ENCODE results near the gene CCL13.

- TF ChIP-seq EP300 (IDR thresholded peaks at IDR 0.05; ENCODE audit: borderline replicate concordance in 1 of 2, low read depth in 2 of 2, low read length in 2 of 2) (no peak), POLR2AphosphoS5 (IDR thresholded peaks at IDR 0.05; ENCODE audit: low read depth, low read length) (no peak), SP1 (IDR thresholded peaks at IDR 0.05; ENCODE audit: low read depth, low read length) (no peak), CTBP2 (IDR thresholded peaks at IDR 0.05; ENCODE audit: borderline replicate concordance, insufficient read depth, insufficient read length, low read length) (no peak), TCF12 (IDR thresholded peaks at IDR 0.05; ENCODE audit: low read depth, low read length) (no peak), CBX5 (IDR thresholded peaks at IDR 0.05; ENCODE audit: low read depth, low read length) (no peak), POLR2A (IDR thresholded peaks at IDR 0.05; ENCODE audit: control extremely low read depth in 1 of 2, low read depth in 2 of 2, low read length in 2 of 2) (no peak), BRCA1 (IDR thresholded peaks at IDR 0.05; ENCODE audit: low read depth, low read length) (no peak), TBP (IDR thresholded peaks at IDR 0.05; ENCODE audit: low read depth, low read length) (no peak)
- TF ChIP-seq, protein P1, sequence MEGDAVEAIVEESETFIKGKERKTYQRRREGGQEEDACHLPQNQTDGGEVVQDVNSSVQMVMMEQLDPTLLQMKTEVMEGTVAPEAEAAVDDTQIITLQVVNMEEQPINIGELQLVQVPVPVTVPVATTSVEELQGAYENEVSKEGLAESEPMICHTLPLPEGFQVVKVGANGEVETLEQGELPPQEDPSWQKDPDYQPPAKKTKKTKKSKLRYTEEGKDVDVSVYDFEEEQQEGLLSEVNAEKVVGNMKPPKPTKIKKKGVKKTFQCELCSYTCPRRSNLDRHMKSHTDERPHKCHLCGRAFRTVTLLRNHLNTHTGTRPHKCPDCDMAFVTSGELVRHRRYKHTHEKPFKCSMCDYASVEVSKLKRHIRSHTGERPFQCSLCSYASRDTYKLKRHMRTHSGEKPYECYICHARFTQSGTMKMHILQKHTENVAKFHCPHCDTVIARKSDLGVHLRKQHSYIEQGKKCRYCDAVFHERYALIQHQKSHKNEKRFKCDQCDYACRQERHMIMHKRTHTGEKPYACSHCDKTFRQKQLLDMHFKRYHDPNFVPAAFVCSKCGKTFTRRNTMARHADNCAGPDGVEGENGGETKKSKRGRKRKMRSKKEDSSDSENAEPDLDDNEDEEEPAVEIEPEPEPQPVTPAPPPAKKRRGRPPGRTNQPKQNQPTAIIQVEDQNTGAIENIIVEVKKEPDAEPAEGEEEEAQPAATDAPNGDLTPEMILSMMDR (IDR thresholded peaks at IDR 0.05; ENCODE audit: control extremely low read depth in 1 of 3, insufficient read depth in 1 of 3, low read depth in 1 of 3, low read length in 3 of 3), result no peak
Observed at GRCh38 chr17:34356194-34356593, at the start of gene CCL13.
